GM21367 (cell line): ENCODE data around the gene TNN.

ENCODE experiments used
- ATAC-seq: cut with Tn5 transposase; IDR thresholded peaks from one replicate; pipeline ENCODE4 v1.9.1; 2021; ENCODE audit not compliant: unreplicated experiment

TNN gene

GRCh38 chr1:175145899-175146528 is 78.4 kb downstream of the TNN start:
- ATAC-seq = no peak

DNA sequence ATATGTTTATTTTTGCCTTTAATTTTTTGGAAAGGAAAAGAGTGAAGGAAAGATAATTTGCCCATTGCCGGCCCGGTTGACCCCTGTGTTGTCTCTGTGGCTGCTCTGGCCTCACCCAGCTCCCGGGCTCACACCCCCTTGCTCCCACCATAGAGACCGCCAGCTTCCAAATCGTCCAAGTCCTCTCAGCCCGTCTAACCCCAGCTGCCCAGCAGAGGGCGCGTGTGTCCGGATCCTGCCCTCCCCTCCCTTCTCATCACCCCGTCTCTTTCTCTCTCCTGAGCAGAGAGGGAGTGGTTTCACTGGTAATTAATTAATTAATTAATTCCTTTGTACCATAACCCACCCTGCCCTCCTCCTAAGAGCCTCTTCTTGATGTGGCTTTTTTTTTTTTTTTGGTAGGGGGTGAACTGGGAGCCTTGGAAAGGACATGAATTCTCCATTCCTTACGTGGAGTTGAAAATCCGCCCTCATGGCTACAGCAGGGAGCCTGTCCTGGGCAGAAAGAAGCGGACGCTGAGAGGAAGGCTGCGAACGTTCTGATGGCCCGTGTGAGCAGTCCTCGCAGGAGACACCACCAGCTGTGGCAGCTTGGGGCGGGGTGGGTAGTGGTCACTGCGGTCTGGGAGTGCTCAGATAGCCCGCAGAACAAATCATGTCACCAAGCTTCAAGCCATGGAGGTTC is 79.0 kb downstream of the TNN start:
- ATAC-seq = no peak

DNA sequence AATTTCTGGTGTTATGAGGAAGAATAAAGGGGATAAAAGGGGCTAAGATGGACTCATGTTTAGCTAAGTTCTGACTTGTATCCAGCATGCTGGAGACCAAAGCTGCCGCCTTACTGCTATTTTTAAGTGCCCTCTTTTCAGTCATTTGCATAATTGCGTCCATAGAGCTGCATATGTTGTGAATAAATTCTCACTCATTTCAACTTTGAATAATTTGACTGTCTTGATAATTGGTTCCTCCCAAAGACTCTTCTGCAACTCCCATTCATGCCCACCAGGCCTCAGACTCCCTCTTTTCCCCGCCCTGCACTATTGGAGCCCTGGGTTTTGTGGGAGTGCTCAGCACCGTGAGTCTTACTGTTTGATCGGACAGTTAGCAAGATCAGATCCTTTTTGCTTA is 79.9 kb downstream of the TNN start:
- ATAC-seq = no peak

- no peak for ATAC-seq
Measured at GRCh38 chr1:175148068-175148467, 80.4 kb downstream of the TNN start.

GRCh38 chr1:175150596-175151319 is 83.1 kb downstream of the TNN start:
- no peak for ATAC-seq

GRCh38 chr1:175152006-175152652 is 84.5 kb downstream of the TNN start:
- no peak for ATAC-seq

DNA sequence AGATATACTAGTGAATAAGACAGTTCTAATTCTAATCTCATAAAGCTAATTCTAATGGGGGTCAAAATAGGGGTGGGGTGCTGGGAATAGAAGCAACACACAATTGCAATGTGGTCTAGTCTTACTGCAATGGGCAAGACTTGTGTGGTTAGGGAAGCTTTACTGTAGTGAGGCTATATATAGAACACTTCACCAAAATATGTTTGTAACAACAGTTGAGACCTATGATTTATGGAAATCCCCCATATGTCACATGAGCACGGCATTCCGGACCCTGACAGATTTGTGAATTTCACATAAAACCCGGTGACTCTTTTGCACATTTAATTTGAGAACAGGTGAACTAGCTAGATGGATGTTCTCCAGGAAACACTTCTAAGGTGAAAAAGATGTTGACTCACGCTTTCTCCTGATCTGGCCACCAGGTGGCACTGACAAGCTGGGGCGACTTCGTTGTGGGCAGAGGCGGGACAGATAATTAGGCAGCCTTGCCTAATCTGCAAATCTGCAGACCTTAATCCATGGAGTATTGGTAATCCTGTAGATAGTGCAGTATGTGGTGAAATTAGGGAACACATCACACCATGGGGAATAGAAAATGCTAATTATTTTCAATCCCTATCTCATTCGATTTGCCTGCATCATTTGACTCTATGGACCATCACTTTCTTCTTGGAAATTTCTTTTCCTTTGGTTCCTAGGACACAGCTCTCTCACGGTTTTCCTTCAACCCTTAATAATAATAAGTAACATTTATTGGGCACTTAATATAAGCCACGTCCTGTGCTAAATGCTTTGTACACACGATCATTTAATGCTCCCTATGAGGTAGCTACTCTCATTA is 87.2 kb downstream of the TNN start:
- ATAC-seq = no peak

DNA sequence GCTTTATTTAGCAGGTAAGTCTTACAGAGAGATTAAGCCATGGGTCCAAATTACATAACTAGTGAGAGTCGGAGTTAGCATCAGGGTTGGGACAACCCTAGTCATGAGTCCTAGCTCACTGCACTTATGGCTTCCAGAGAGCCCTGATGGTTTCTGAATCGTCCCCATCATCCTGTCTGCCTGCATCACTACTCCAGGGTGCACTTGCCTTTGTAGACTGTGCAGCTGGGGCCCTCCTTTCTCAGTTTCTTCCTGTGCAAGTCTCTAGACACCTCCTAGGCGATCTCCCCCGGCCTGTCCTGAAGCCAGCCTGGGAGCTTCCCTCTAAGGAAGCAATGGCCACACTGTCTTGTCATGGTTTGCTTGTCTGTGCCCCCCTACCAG is 87.8 kb downstream of the TNN start:
- no peak for ATAC-seq

GRCh38 chr1:175155936-175156335 is 88.3 kb downstream of the TNN start:
- no peak for ATAC-seq

- no peak for ATAC-seq
Measured at GRCh38 chr1:175157200-175157599, 89.6 kb downstream of the TNN start.

DNA sequence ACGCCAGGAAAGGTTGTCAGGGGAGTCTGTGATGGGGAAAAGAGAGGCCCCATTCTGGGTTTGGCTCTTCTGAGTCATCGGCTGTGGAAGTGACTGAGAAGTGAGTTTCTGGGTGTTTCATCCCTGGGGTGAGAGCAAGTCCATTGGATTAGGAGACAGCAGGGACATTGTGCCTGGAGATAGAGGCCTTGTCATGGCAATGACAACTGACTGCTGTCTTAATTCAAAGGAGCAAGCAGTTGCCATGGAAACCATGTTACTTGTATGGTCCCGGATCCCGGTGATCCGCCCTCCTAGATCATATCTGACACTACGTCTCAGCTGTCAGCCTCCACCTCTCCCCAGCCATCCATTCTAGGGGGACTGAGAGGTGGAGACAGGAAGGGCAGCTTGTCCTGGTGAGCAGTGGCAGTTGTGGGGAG is 90.5 kb downstream of the TNN start:
- ATAC-seq = no peak

DNA sequence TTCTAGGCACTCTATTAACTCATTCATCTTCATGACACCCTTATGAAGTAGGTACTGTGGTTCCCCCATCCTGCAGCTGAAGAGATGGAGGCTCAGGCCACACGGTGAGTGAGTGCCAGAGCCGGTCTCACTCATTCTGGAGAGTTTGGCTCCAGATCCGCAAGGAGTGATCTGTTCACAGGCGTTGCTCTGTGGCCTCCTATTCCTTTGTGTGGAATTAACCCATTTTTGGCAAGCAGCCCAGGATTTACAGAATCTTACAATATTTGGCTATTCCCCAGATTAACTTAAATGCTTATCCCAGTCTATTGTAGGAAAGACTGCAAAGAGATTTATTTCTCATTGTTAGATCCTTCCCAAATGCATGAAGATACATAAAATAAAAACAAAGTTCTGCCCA is 95.3 kb downstream of the TNN start:
- no peak for ATAC-seq

- no peak for ATAC-seq
Measured at GRCh38 chr1:175163702-175164101, 96.1 kb downstream of the TNN start.

- no peak for ATAC-seq
Measured at GRCh38 chr1:175164751-175165150, 97.1 kb downstream of the TNN start.

DNA sequence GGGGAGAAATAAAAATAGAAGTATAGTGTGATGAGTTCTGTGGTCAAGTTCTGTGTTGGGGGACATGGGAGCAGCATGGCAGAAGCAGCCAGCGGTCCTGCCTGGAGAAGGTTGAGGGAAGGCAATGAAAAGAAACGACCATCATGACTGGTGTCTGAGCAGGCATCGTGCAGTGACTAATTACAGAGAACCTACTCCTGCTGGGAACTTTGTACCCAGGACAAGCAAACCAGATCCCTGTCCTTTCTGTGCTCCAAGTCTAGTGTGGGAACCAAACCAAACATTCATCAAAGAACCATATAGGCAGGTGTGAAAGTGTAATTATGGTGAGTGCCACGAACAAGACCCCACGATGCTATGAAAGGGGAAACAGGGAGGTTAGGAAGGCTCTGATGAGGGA is 99.1 kb downstream of the TNN start:
- no peak for ATAC-seq

GRCh38 chr1:175167861-175168260 is 100.2 kb downstream of the TNN start:
- ATAC-seq = no peak

GRCh38 chr1:175168782-175169181 is 101.1 kb downstream of the TNN start:
- ATAC-seq = no peak

DNA sequence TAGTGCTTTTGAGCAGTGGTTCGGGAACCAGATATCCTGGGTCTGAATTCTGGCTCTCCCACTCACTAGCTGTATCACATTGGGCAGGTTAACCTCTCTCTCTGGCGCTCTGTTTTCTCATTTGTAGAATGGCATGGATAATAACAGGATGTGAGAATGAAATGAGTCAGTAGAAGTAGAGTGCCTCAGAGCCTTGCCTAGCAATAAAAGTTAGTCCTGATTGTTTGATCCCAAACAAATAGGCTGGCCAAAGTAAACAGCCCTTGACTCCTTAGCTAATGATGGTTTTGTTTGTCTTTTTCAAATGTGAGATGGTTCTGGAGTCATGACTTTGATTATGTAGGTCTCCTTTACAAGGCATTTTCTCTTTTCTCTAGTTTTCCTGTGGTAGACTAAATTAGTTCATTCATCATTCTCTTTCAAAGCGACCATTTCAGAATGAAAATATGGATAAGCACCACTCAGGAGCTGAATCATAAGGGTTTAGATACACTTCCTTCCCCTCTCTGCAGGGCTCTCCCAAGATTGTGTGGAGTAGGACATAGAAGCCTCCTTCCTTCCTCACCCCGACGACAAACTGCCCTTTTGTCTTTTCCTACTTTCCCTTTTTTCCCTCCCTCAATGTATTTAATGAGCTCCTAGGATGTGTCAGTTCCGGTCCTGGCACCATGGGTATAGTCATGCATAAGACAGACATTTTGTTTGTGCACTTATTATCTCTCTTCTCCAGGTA is 101.8 kb downstream of the TNN start:
- no peak for ATAC-seq

DNA sequence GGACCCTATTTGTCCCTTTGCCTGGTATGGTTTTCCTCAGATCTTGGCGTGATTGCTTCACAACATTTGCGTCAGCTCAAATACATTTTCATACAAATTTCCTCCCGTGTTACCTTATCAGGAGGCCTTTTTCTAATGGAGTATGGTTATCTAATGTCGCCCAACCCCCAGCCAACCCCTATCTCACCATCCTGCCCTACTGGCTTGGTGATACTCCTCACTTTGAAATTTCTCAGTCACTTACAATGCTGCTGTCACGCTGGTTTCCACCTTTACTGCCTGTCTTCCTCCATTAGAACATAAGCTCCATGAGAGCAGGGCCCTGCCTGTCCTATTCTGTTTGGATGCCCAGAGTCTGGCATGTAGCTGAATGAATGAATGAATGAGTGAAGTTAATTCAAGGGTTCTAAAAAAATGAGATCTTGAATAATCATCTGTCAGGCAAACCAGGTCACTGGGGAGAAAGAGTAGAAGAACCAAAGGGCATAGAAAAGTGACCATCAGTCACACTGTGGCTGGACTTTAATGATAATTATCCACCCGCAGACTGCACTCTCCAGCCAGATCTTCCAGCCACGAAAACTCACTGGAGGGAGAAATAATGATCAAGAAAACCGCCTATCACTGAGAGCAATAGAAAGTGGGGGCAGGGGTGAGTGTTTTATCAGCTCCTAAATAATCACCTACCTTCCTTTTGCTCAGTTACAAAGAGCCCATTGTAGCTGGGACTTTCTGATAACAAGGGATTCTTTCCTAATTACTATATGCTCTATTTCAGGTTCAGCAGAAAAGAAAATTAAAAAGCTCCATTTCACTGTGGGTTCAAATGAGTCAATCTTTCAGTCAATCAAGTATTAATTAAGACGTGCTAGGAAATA is 103.6 kb downstream of the TNN start:
- ATAC-seq = no peak
